Measurements from ENCODE around the gene FRAS1. TPM values are rescaled to one million over a fixed set of nuclear protein-coding genes. Genes with fewer than 3 reads are reported as not detected.
A peak's percentile ranks its signal among the peaks of the same experiment; 100 is the strongest.
"Not testable (repeated sequence)": the region's sequence is repeated elsewhere in the genome, so short reads cannot be mapped to it uniquely, and the experiment has no call there.

Gene FRAS1
- total RNA-seq, 3 donors from 2014 or later, result 0.03 to 0.08 (median 0.08) TPM

GRCh38 chr4:78543424-78544125 is 486.5 kb downstream of the FRAS1 start:
- peaks cover 2% of the 10 kb centered on the region for H3K4me1 Mint-ChIP-seq (ENCODE audit: low read depth)
- H3K36me3 Mint-ChIP-seq (ENCODE audit: insufficient read depth), result no peaks in the 10 kb centered on the region
- no peak for DNase-seq
- no peak overlapping the region for H3K4me3 Mint-ChIP-seq
- H3K9me3 Mint-ChIP-seq, result no peaks in the 10 kb centered on the region
- peaks cover 3% of the 10 kb centered on the region for H3K27me3 Mint-ChIP-seq (ENCODE audit: low read depth)
- ATAC-seq, result peak; percentile 70 to 73

DNA sequence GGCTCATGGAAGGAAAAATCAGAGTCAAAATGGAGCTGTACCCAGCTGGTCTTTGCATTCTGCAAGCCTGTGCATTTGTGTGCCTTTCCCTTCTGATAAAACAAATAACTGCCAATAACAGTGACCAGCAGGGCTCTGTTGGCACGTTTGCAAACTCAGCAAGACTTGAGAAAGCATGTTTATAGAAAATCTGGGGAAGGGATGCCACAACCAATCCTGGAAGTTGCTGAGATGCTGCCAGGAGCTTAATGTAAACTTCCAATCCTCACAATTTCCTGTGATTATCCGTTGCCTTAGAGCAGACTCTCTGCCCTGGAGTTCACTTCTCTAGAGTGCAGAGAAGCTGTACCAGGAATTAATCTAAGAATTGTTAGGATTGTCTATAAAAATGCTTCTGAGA is 487.6 kb downstream of the FRAS1 start:
- Mint-ChIP-seq H3K36me3 (ENCODE audit: insufficient read depth) (no peaks in the 10 kb centered on the region), H3K4me3 (no peak overlapping the region), H3K9me3 (no peaks in the 10 kb centered on the region), H3K27me3 (ENCODE audit: low read depth) (no peaks in the 10 kb centered on the region), H3K4me1 (ENCODE audit: low read depth) (peaks cover 2% of the 10 kb centered on the region)
- no peak for DNase-seq
- ATAC-seq, result no peak

- H3K27me3 Mint-ChIP-seq (ENCODE audit: low read depth), result peaks cover 1% of the 10 kb centered on the region
- H3K4me3 Mint-ChIP-seq, result no peak overlapping the region
- ATAC-seq (no peak), DNase-seq (no peak)
- no peaks in the 10 kb centered on the region for H3K36me3 Mint-ChIP-seq (ENCODE audit: insufficient read depth)
- no peaks in the 10 kb centered on the region for H3K9me3 Mint-ChIP-seq
- H3K4me1 Mint-ChIP-seq (ENCODE audit: low read depth), result peaks cover 2% of the 10 kb centered on the region
These were observed 488.4 kb downstream of the FRAS1 start for GRCh38 chr4:78545275-78546246.

DNA sequence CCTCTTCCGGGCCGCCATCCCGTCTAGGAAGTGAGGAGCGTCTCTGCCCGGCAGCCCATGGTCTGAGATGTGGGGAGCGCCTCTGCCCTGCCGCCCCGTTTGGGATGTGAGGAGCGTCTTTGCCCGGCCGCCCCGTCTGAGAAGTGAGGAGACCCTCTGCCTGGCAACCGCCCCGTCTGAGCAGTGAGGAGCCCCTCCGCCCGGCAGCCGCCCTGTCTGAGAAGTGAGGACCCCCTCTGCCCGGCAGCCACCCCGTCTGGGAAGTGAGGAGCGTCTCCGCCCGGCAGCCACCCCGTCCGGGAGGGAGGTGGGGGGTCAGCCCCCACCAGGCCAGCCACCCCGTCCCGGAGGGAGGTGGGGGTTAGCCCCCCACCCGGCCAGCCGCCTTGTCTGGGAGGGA is 490.8 kb downstream of the FRAS1 start:
- H3K36me3 Mint-ChIP-seq (ENCODE audit: insufficient read depth); DNase-seq; ATAC-seq; H3K9me3 Mint-ChIP-seq; H3K4me3 Mint-ChIP-seq; H3K4me1 Mint-ChIP-seq (ENCODE audit: low read depth): not testable (repeated sequence)
- peaks cover 14% of the 10 kb centered on the region for H3K27me3 Mint-ChIP-seq (ENCODE audit: low read depth)

- DNase-seq, result not testable (repeated sequence)
These were observed 491.8 kb downstream of the FRAS1 start for GRCh38 chr4:78548889-78549288.

DNA sequence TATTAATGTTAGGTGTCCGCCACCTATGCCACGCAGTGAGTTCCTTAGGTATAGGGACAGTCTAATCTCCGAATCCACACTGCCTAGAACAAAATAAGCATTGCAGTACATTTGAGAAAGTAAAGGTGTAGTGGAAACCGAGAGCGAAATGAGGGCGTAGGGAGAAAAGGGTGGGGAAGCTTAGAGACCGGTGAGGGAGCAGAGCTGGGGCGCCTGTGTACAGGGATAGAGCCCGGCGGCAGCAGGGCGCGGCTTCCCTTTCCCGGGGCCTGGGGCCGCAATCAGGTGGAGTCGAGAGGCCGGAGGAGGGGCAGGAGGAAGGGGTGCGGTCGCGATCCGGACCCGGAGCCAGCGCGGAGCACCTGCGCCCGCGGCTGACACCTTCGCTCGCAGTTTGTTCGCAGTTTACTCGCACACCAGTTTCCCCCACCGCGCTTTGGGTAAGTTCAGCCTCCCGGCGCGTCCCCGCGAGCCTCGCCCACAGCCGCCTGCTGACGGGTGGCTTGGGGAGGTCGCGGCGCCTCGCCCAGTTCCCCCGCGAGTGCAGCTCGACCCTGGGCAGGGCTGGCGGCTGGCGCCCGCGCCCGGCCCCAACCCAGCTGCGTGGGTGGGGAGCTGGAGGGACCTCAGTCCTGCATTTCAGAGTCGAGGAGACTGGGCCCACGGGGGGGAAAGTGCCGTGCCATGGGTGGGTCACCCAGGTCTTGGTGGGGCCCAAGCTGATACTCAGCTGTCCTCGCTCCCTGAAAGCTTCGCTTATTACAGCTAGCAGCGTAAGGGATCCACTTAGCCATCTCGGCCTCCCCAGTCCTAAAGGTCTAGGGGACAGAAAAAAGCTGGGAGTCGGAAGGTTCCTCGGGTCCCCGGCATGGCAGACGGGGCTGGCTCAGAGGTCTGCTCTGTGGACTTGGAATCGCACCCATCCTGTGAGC is 494.6 kb downstream of the FRAS1 start, which contains the start of gene ANXA3:
Gene ANXA3 (plus strand): TSS at position 351 of the 932 bp plus-strand sequence. CDS start 2,704 bp downstream, outside the sequence.
- no peaks in the 10 kb centered on the region for H3K9me3 Mint-ChIP-seq
- no peaks in the 10 kb centered on the region for H3K36me3 Mint-ChIP-seq (ENCODE audit: insufficient read depth)
- no peak for DNase-seq
- peaks cover 5% of the 10 kb centered on the region for H3K4me1 Mint-ChIP-seq (ENCODE audit: low read depth)
- H3K4me3 Mint-ChIP-seq, result peak within 1 kb of the TSS; percentile 72
- peak; percentile 48 to 72 for ATAC-seq
- peaks cover 30% of the 10 kb centered on the region for H3K27me3 Mint-ChIP-seq (ENCODE audit: low read depth)

More at GRCh38 chr4:78548889-78549288, 491.8 kb downstream of the FRAS1 start:
- not testable (repeated sequence) for ATAC-seq; H3K9me3 Mint-ChIP-seq; H3K36me3 Mint-ChIP-seq (ENCODE audit: insufficient read depth); H3K4me1 Mint-ChIP-seq (ENCODE audit: low read depth); H3K4me3 Mint-ChIP-seq
- peaks cover 21% of the 10 kb centered on the region for H3K27me3 Mint-ChIP-seq (ENCODE audit: low read depth)

DNA sequence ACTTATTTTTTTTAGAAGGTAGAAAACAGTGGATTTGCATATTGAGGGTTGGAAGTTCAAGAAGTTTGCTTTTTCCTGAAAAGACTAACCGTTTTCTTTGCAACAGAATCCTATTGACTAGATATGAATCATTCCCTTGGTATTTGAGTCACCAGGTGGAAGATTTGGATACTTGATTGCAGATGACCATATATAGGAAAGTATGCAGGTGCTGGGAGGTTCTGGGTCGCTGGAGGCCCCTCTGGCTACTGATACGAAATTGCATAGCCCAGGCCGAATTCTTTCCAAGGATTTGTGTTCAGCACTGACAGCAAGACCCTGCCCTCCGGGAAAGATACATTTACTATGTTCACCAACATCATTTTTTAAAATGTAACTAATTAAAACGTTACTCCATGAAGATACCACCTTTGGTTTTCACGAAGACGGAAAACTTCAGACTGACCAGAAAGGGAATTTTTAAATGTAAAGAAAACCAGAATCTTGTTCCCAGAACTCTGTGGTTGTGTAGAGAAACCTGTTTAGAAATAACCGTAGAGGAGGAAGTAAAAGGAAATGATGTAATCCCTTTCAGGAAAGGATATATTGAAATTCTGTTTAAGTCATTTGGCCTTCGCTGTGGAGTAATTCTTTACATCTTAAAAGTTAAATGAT is 495.4 kb downstream of the FRAS1 start:
- no peak overlapping the region for H3K4me3 Mint-ChIP-seq
- DNase-seq, result no peak
- H3K27me3 Mint-ChIP-seq (ENCODE audit: low read depth), result peaks cover 33% of the 10 kb centered on the region
- peaks cover 5% of the 10 kb centered on the region for H3K4me1 Mint-ChIP-seq (ENCODE audit: low read depth)
- no peaks in the 10 kb centered on the region for H3K9me3 Mint-ChIP-seq
- H3K36me3 Mint-ChIP-seq (ENCODE audit: insufficient read depth), result no peaks in the 10 kb centered on the region
- no peak for ATAC-seq

GRCh38 chr4:78553043-78553396 is 495.9 kb downstream of the FRAS1 start:
- peaks cover 5% of the 10 kb centered on the region for H3K4me1 Mint-ChIP-seq (ENCODE audit: low read depth)
- ATAC-seq (no peak), DNase-seq (no peak)
- no peaks in the 10 kb centered on the region for H3K36me3 Mint-ChIP-seq (ENCODE audit: insufficient read depth)
- no peaks in the 10 kb centered on the region for H3K9me3 Mint-ChIP-seq
- H3K27me3 Mint-ChIP-seq (ENCODE audit: low read depth), result peaks cover 33% of the 10 kb centered on the region
- H3K4me3 Mint-ChIP-seq, result no peak overlapping the region

- no peak for DNase-seq
- no peak for ATAC-seq
- Mint-ChIP-seq H3K4me3 (no peak overlapping the region), H3K4me1 (ENCODE audit: low read depth) (peaks cover 5% of the 10 kb centered on the region), H3K27me3 (ENCODE audit: low read depth) (peaks cover 33% of the 10 kb centered on the region), H3K36me3 (ENCODE audit: insufficient read depth) (no peaks in the 10 kb centered on the region), H3K9me3 (no peaks in the 10 kb centered on the region)
These were observed 496.5 kb downstream of the FRAS1 start for GRCh38 chr4:78553529-78554060.

DNA sequence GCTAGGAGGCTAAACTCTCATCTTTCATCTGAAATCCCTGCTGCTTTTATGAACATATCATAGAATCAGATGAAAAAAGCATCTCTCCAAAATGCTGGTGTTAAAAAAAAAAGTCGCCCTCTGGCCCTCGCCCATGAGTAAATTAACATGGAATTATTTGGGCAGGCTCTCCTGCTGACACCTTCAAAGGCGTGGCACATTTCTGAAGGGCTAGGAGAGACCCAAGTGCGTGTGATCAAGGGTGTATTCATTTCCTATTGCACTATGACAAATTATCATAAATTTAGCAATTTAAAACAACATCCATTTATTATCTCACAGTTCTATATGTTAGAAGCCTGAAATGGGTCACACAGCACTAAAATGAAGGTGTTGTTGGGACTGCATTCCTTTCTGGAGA is 499.5 kb downstream of the FRAS1 start:
- Mint-ChIP-seq H3K36me3 (ENCODE audit: insufficient read depth) (no peaks in the 10 kb centered on the region), H3K9me3 (no peaks in the 10 kb centered on the region), H3K4me3 (no peak overlapping the region), H3K4me1 (ENCODE audit: low read depth) (no peaks in the 10 kb centered on the region), H3K27me3 (ENCODE audit: low read depth) (peaks cover 22% of the 10 kb centered on the region)
- DNase-seq, result no peak
- no peak for ATAC-seq

DNA sequence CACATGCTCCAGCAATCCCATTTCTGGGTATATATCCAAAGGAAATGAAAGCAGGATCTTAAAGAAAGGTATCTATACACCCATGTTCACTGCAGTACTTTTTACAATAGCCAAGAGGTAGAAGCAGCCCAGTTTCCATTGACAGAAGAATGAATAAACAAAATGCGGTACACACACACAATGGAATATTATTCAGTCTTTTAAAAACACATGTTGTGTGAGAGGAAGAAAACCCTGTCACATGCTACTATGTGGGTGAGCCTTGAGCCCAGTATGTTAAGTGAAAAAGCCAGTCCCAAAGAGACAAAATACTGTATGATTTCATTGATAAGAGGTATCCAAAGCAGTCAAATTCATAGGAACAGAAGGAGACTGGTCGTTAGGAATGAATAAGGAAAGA is 500.7 kb downstream of the FRAS1 start:
- ATAC-seq, result no peak
- no peaks in the 10 kb centered on the region for H3K9me3 Mint-ChIP-seq
- H3K36me3 Mint-ChIP-seq (ENCODE audit: insufficient read depth), result no peaks in the 10 kb centered on the region
- peaks cover 20% of the 10 kb centered on the region for H3K27me3 Mint-ChIP-seq (ENCODE audit: low read depth)
- H3K4me1 Mint-ChIP-seq (ENCODE audit: low read depth), result no peaks in the 10 kb centered on the region
- DNase-seq, result no peak
- H3K4me3 Mint-ChIP-seq, result no peak overlapping the region

- DNase-seq (no peak), ATAC-seq (no peak)
- Mint-ChIP-seq H3K27me3 (ENCODE audit: low read depth) (peaks cover 15% of the 10 kb centered on the region), H3K4me1 (ENCODE audit: low read depth) (no peaks in the 10 kb centered on the region), H3K4me3 (no peak overlapping the region), H3K36me3 (ENCODE audit: insufficient read depth) (no peaks in the 10 kb centered on the region), H3K9me3 (no peaks in the 10 kb centered on the region)
These were observed 501.3 kb downstream of the FRAS1 start for GRCh38 chr4:78558410-78558809.

- H3K27me3 Mint-ChIP-seq (ENCODE audit: low read depth), result peaks cover 10% of the 10 kb centered on the region
- ATAC-seq, result no peak
- no peak overlapping the region for H3K4me3 Mint-ChIP-seq
- no peaks in the 10 kb centered on the region for H3K9me3 Mint-ChIP-seq
- no peaks in the 10 kb centered on the region for H3K36me3 Mint-ChIP-seq (ENCODE audit: insufficient read depth)
- DNase-seq, result no peak
- H3K4me1 Mint-ChIP-seq (ENCODE audit: low read depth), result no peaks in the 10 kb centered on the region
These were observed 503.3 kb downstream of the FRAS1 start for GRCh38 chr4:78560296-78560963.

Data from activated T-cell treated with anti-CD3 and anti-CD28 coated beads, Interleukin-2, amount 50 U/mL, for 4 hours (primary cell).